IPS-18c (cell line): Measurements from ENCODE around the gene ALOX12.
A peak's percentile ranks its signal among the peaks of the same experiment; 100 is the strongest.
"Not testable (repeated sequence)": the region's sequence is repeated elsewhere in the genome, so short reads cannot be mapped to it uniquely, and the experiment has no call there.

Experiments used
- H3K4me3 ChIP-seq: 2 replicates; pipeline ENCODE4 v1.7.0; 2013; ENCODE audit warnings: low read depth, mild to moderate bottlenecking, low read length, moderate library complexity; ENCODE audit not compliant: insufficient read depth
- H3K9me3 ChIP-seq: one replicate; pipeline ENCODE4 v1.6.1; 2013; ENCODE audit warnings: mild to moderate bottlenecking, low read length, moderate library complexity; ENCODE audit not compliant: control insufficient read depth, insufficient read depth

The ALOX12 gene

GRCh38 chr17:6995500-6996255 is at the start of gene ALOX12:
ALOX12 (plus strand) TSS chr17:6996049; CDS start chr17:6996118, 69 bp downstream.
- Histone ChIP-seq H3K9me3 (no peaks in the 10 kb centered on the region), H3K4me3 (peak within 1 kb of the TSS; percentile 63)

GRCh38 chr17:6947745-6948144 is 48.1 kb upstream of the ALOX12 start:
- Histone ChIP-seq H3K4me3 (no peak overlapping the region), H3K9me3 (no peaks in the 10 kb centered on the region)

- Histone ChIP-seq H3K9me3 (no peaks in the 10 kb centered on the region), H3K4me3 (no peak overlapping the region)
These were observed 47.3 kb upstream of the ALOX12 start for GRCh38 chr17:6948562-6948961.

DNA sequence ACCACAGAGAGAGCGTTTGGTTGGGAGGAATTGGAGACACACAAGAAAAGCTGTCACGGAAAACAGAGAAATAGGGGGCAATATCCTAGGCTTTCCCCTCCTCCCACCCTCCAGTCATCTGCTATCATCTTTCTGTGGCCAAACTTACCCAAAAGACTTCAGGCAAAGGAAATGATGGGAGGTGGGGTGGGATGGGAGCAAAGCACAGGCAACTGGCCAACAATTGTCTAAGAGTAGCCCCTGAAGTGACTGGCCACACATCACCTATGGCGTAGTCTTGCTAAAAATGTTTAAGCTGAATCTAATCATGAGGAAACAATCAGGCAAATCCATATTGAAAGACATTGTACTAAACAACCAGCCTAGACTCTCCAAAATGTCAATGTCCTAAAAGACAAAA is 46.9 kb upstream of the ALOX12 start:
- no peak overlapping the region for H3K4me3 ChIP-seq
- H3K9me3 ChIP-seq: no peaks in the 10 kb centered on the region

DNA sequence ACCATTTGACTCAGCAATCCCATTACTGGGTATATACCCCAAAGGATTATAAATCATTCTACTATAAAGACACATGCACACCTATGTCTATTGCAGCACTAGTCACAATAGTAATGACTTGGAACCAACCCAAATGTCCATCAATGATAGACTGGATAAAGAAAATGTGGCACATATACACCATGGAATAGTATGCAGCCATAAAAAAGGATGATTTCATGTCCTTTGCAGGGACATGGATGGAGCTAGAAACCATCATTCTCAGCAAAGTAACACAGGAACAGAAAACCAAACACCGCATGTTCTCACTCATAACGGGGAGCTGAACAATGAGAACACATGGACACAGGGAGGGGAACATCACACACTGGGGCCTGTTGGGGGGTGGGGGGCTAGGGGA is 44.9 kb upstream of the ALOX12 start:
- not testable (repeated sequence) for H3K9me3 ChIP-seq, H3K4me3 ChIP-seq

DNA sequence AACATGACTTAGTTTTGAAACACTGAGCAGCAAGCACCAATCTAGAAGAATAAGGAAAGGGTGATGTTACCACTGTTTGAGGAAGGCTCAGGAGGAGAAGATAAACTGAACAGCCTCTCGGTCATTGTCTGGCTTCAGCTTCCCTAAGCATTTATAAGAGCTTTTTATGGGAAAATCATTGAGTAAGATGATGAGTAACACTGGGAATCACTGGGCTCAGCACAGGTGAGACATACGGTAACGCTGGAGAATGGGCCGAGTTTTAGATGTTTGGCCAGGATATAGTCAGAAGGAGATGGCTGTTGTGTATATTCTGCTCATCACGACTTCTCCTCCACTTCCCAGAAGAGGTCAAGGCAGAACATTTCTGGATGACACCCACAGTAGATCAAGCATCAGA is 42.2 kb upstream of the ALOX12 start:
- no peak overlapping the region for H3K4me3 ChIP-seq
- no peaks in the 10 kb centered on the region for H3K9me3 ChIP-seq

GRCh38 chr17:6959700-6960099 is 36.1 kb upstream of the ALOX12 start:
- Histone ChIP-seq H3K9me3 (no peaks in the 10 kb centered on the region), H3K4me3 (no peak overlapping the region)

DNA sequence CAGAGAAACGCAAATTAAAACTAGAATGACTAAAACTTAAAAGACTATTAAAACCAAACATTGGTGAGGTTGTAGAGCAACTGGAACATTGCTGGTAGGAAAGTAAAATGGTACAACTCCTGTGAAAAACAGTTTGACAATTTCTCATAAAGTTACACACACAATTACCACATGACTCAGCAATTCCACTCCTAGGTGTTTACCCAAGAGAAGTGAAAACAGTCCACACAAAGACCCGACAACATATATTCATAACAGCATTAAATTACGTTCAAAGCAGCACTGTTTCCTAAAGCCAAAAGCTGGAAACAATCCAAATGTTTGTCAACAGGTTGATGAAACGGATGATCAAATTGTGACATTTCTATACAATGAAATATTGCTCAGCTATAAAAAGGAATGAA is 26.5 kb upstream of the ALOX12 start:
- Histone ChIP-seq H3K9me3 (no peaks in the 10 kb centered on the region), H3K4me3 (no peak overlapping the region)

- Histone ChIP-seq H3K9me3 (no peaks in the 10 kb centered on the region), H3K4me3 (no peak overlapping the region)
These were observed 24.9 kb upstream of the ALOX12 start for GRCh38 chr17:6970992-6971391.

DNA sequence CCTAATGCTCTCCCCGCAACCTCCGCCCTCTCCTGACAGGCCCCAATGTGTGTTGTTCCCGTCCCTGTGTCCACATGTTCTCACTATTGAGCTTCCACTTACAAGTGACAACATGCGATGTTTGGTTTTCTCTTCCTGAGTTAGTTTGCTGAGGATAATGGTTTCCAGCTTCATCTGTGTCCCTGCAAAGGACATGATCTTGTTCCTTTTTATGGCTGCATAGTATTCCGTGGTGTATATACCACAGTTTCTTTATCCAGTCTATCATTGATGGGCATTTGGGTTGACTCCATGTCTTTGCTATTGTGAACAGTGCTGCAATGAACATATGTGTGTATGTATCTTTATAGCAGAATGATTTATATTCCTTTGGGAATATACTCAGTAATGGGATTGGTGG is 16.4 kb upstream of the ALOX12 start:
- not testable (repeated sequence) for H3K9me3 ChIP-seq, H3K4me3 ChIP-seq

DNA sequence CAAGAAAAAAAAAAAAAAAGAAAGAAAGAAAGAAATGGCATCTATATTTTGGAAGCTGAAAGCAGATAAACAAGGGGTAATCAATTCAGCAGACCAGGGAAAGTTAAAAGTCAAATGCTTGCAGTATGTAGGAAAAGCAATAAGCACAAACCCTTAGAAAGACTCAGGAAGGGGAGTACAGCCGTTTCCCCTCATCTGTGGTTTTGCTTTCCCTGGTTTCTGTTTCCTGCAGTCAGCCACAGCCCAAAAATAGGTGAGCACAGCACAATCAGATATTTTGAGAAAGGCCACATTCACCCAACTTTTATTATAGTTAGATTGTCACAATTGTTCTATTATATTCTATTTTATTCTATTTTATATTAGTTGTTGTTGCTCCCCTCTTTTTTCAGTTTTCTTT is 14.4 kb upstream of the ALOX12 start:
- no peak overlapping the region for H3K4me3 ChIP-seq
- peaks cover 2% of the 10 kb centered on the region for H3K9me3 ChIP-seq

DNA sequence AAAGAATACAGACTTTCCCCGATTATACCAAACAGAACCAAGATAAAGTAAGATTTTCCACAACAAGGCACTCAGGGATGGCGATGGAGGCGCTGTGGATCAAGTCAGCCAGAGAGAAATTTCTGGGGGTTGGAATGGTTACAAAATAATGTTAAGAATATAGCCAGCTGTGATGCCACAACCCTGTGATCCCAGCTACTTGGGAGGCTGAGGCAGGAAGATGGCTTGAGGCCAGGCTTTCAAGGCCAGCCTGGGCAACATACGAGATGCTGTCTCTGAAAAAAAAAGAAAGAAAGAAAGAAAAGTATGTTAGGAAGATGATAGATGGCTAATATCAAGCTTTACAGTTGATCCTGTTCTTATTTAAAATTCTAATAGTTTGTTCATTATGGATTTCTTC is 10.6 kb upstream of the ALOX12 start:
- H3K9me3 ChIP-seq: no peaks in the 10 kb centered on the region
- H3K4me3 ChIP-seq: no peak overlapping the region

GRCh38 chr17:6986676-6987075 is 9.2 kb upstream of the ALOX12 start:
- no peak overlapping the region for H3K4me3 ChIP-seq
- no peaks in the 10 kb centered on the region for H3K9me3 ChIP-seq

GRCh38 chr17:6989779-6990178 is 6.1 kb upstream of the ALOX12 start:
- Histone ChIP-seq H3K4me3 (no peak overlapping the region), H3K9me3 (no peaks in the 10 kb centered on the region)

GRCh38 chr17:6993613-6994056 is 2.2 kb upstream of the ALOX12 start:
- not testable (repeated sequence) for H3K4me3 ChIP-seq, H3K9me3 ChIP-seq

GRCh38 chr17:6994118-6994598 is 1.7 kb upstream of the ALOX12 start:
- no peaks in the 10 kb centered on the region for H3K9me3 ChIP-seq
- H3K4me3 ChIP-seq: no peak overlapping the region

- Histone ChIP-seq H3K4me3 (peak overlapping the region; percentile 63; the same call in 1 of the 2 replicates), H3K9me3 (no peaks in the 10 kb centered on the region)
These were observed 1.1 kb upstream of the ALOX12 start for GRCh38 chr17:6994666-6995256.

GRCh38 chr17:6996256-6997011 is 585 bp downstream of the ALOX12 start:
- Histone ChIP-seq H3K9me3 (no peaks in the 10 kb centered on the region), H3K4me3 (peak overlapping the region; percentile 63)
